GM23338 (cell line): ENCODE results near the gene TUBA3E. TPM values are rescaled to one million over a fixed set of nuclear protein-coding genes. Genes with fewer than 3 reads are reported as not detected.
"Not testable (repeated sequence)": the region's sequence is repeated elsewhere in the genome, so short reads cannot be mapped to it uniquely, and the experiment has no call there.

Experiments
- ATAC-seq: fragments of 200-7000 bp; cut with Tn5 transposase; 3 replicates; pipeline ENCODE4 v1.9.1; 2020
- DNase-seq: peaks from one replicate; pipeline ENCODE4 v3.0.0-alpha.2; 2015; ENCODE audit warnings: low spot score
- H2AFZ ChIP-seq: fragments of 200-600 bp; sonication (generic); 2 replicates; pipeline ENCODE4 v1.8.0; 2016; ENCODE audit warnings: antibody characterized with exemption, mild to moderate bottlenecking, moderate library complexity
- H3F3A ChIP-seq: fragments of 200-600 bp; sonication (generic); replicated peaks from 2 replicates; pipeline ENCODE4 v1.8.0; 2017; ENCODE audit warnings: antibody characterized with exemption, mixed run types, low read depth
- H3K27ac ChIP-seq: fragments of 200-600 bp; sonication (generic); 2 replicates; pipeline ENCODE4 v1.6.1; 2016; ENCODE audit warnings: low read depth
- H3K27me3 ChIP-seq: fragments of 200-600 bp; sonication (generic); 2 replicates; pipeline ENCODE4 v1.8.0; 2016; ENCODE audit warnings: mild to moderate bottlenecking, mixed run types, moderate library complexity; ENCODE audit not compliant: insufficient read depth
- H3K36me3 ChIP-seq: fragments of 200-600 bp; sonication (generic); 2 replicates; pipeline ENCODE4 v1.8.0; 2016; ENCODE audit warnings: mild to moderate bottlenecking; ENCODE audit not compliant: insufficient read depth
- H3K4me1 ChIP-seq: fragments of 200-600 bp; sonication (generic); 2 replicates; pipeline ENCODE4 v1.8.0; 2016; ENCODE audit warnings: mild to moderate bottlenecking, moderate library complexity; ENCODE audit not compliant: insufficient read depth
- H3K4me2 ChIP-seq: fragments of 200-600 bp; sonication (generic); 2 replicates; pipeline ENCODE4 v1.7.1; 2017; ENCODE audit warnings: mixed run types
- H3K4me3 ChIP-seq: fragments of 200-600 bp; sonication (generic); 2 replicates; pipeline ENCODE4 v1.6.1; 2016; ENCODE audit warnings: mixed run types
- H3K79me2 ChIP-seq: fragments of 200-600 bp; sonication (generic); replicated peaks from 2 replicates; pipeline ENCODE4 v1.8.0; 2017; ENCODE audit warnings: mild to moderate bottlenecking; ENCODE audit not compliant: insufficient read depth
- H3K9me2 ChIP-seq: fragments of 200-600 bp; sonication (generic); 2 replicates; pipeline ENCODE4 v1.8.0; 2017; ENCODE audit not compliant: insufficient read depth
- H4K20me1 ChIP-seq: fragments of 200-600 bp; sonication (generic); replicated peaks from 2 replicates; pipeline ENCODE4 v1.8.0; 2017; ENCODE audit warnings: mild to moderate bottlenecking; ENCODE audit not compliant: insufficient read depth
- H3K27ac Mint-ChIP-seq: 2 replicates; pipeline ENCODE4 v1.8.0; 2020; ENCODE audit warnings: inconsistent platforms, mild to moderate bottlenecking, moderate library complexity, mixed read lengths
- H3K27me3 Mint-ChIP-seq: 3 replicates; pipeline ENCODE4 v1.8.0; 2022; ENCODE audit warnings: low read depth, mild to moderate bottlenecking, moderate library complexity, mixed read lengths, inconsistent platforms; ENCODE audit not compliant: insufficient read depth, poor library complexity
- H3K36me3 Mint-ChIP-seq: 3 replicates; pipeline ENCODE4 v1.8.0; 2021; ENCODE audit warnings: low read depth, mild to moderate bottlenecking, inconsistent platforms, moderate library complexity, mixed read lengths
- H3K4me1 Mint-ChIP-seq: 3 replicates; pipeline ENCODE4 v1.8.0; 2020; ENCODE audit warnings: mild to moderate bottlenecking, inconsistent platforms, mixed read lengths
- H3K4me3 Mint-ChIP-seq: 3 replicates; pipeline ENCODE4 v1.8.0; 2021; ENCODE audit warnings: moderate library complexity, mild to moderate bottlenecking, inconsistent platforms, mixed read lengths
- H3K9me3 Mint-ChIP-seq: 3 replicates; pipeline ENCODE4 v1.8.0; 2020; ENCODE audit warnings: moderate library complexity, mild to moderate bottlenecking, inconsistent platforms, mixed read lengths
- CREB1 ChIP-seq: fragments of 250-450 bp; sonication (Bioruptor Pico); IDR thresholded peaks from 2 replicates; pipeline ENCODE4 v1.5.0; 2020; ENCODE audit warnings: low read depth, mild to moderate bottlenecking, moderate library complexity
- ZNF462 ChIP-seq: fragments of 250-450 bp; sonication (Bioruptor Pico); IDR thresholded peaks from 2 replicates; pipeline ENCODE4 v1.5.0; 2020; ENCODE audit warnings: mild to moderate bottlenecking, moderate library complexity
- polyA plus RNA-seq: library from polyadenylated mRNA; unstranded; fragments of >200 nt; fragmentation: Nextera tagmentation; extraction: Ambion mirVana; gene quantifications from 2 replicates; pipeline ENCODE4 v1.2.1, GENCODE V29; 2016
- total RNA-seq: library from RNA; depleted of rRNA; stranded (reverse); fragments of >200 nt; shearing (Covaris generic); gene quantifications from 2 replicates; pipeline ENCODE4 v1.2.3, GENCODE V29; 2014

Gene TUBA3E
- total and polyA plus RNA-seq, 2 experiments from 2014 or later: 0.21 to 0.31 TPM

- TF ChIP-seq ZNF462 (CRISPR knock-in tag): no peak
- TF ChIP-seq CREB1 (CRISPR knock-in tag): no peak
These were observed 42.9 kb upstream of the TUBA3E start (continued) for GRCh38 chr2:130241041-130241707.

DNA sequence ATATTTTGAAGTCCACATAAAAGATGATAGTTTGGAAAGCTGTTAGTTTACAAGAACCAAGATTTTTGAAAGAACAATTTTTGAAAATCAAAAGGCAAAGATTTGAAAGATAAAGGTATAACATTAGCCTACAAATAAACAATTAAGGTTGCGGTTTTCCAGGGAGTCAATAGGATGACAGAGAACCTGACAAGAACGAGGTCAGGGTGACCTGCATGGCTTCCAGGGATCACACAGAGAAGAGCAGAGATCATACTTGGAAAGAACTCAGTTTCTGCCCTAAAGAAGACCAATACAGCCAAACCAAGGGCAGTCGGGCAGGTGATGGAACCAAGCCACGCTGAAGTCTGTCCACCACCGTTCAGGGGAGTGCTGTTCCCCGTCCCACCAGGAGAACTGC lies 41.3 kb upstream of the TUBA3E start:
- H4K20me1 ChIP-seq, H3K9me3 Mint-ChIP-seq, H3K4me1 Mint-ChIP-seq, H3K4me2 ChIP-seq, H3K4me3 Mint-ChIP-seq, H3K36me3 Mint-ChIP-seq, H3K27me3 ChIP-seq, H3K9me2 ChIP-seq, DNase-seq, ATAC-seq, H3K79me2 ChIP-seq, H3K4me3 ChIP-seq, H3K4me1 ChIP-seq, H3F3A ChIP-seq, H3K27ac ChIP-seq, H3K27me3 Mint-ChIP-seq, H3K27ac Mint-ChIP-seq, H2AFZ ChIP-seq, H3K36me3 ChIP-seq: not testable (repeated sequence)

DNA sequence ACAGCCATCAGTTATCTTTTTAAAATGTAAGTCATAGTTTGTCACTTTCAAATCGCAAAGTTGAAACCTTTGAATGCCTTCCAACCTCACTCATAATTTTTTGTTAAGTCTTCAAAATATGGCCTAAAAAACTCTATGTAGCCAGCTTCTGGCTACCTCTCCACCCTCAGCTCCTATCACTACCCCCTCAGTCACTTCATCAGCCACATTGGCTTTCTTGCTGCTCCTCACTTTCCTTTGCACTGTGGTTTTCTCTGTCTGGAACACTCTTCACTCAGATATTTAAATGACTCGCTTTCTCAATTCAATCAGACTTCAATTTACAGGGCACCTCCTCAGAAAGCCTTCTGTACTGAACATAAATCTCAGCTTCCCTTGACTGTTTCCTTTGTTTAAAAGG lies 34.8 kb upstream of the TUBA3E start:
- H3K4me1 ChIP-seq, H3K27me3 ChIP-seq, H3K4me3 Mint-ChIP-seq, H3K9me2 ChIP-seq, H3K36me3 ChIP-seq, ATAC-seq, H3K27ac Mint-ChIP-seq, H3F3A ChIP-seq, H3K79me2 ChIP-seq, DNase-seq, H4K20me1 ChIP-seq, H3K4me2 ChIP-seq, H3K9me3 Mint-ChIP-seq, H3K27me3 Mint-ChIP-seq, H2AFZ ChIP-seq, H3K4me1 Mint-ChIP-seq, H3K4me3 ChIP-seq, H3K27ac ChIP-seq, H3K36me3 Mint-ChIP-seq: not testable (repeated sequence)
